ENCODE results near the gene MED27.

- TF ChIP-seq CTCF (conservative IDR thresholded peaks at IDR 0.05; ENCODE audit: low read length) (no peak), EZH2phosphoT487 (IDR thresholded peaks at IDR 0.05; ENCODE audit: borderline replicate concordance) (no peak)
Observed at GRCh38 chr9:132082188-132082587, 2.5 kb upstream of the MED27 start.
